IPS-20b (cell line): Measurements from ENCODE around the gene TTLL13.
"Not testable (repeated sequence)": the region's sequence is repeated elsewhere in the genome, so short reads cannot be mapped to it uniquely, and the experiment has no call there.

Experiments used
- H3K27ac ChIP-seq: one replicate; pipeline ENCODE4 v1.5.1; 2013; ENCODE audit warnings: low read length
- H3K27me3 ChIP-seq: 2 replicates; pipeline ENCODE4 v1.6.1; 2013; ENCODE audit warnings: mild to moderate bottlenecking, low read length, inconsistent platforms; ENCODE audit not compliant: insufficient read depth
- H3K36me3 ChIP-seq: 2 replicates; pipeline ENCODE4 v1.6.1; 2013; ENCODE audit warnings: low read depth, mild to moderate bottlenecking, inconsistent platforms, low read length, moderate library complexity; ENCODE audit not compliant: insufficient read depth
- H3K4me1 ChIP-seq: 2 replicates; pipeline ENCODE4 v1.6.1; 2013; ENCODE audit warnings: mild to moderate bottlenecking, control low read depth, inconsistent platforms, low read length, moderate library complexity; ENCODE audit not compliant: insufficient read depth
- H3K4me3 ChIP-seq: 2 replicates; pipeline ENCODE4 v1.5.1; 2013; ENCODE audit warnings: mild to moderate bottlenecking, low read length, inconsistent platforms
- H3K9ac ChIP-seq: 2 replicates; pipeline ENCODE4 v1.6.1; 2013; ENCODE audit warnings: low read depth, mild to moderate bottlenecking, inconsistent platforms, low read length, moderate library complexity
- H3K9me3 ChIP-seq: 2 replicates; pipeline ENCODE4 v1.6.1; 2013; ENCODE audit warnings: mild to moderate bottlenecking, low read depth, low read length, inconsistent platforms; ENCODE audit not compliant: insufficient read depth

The TTLL13 gene

DNA sequence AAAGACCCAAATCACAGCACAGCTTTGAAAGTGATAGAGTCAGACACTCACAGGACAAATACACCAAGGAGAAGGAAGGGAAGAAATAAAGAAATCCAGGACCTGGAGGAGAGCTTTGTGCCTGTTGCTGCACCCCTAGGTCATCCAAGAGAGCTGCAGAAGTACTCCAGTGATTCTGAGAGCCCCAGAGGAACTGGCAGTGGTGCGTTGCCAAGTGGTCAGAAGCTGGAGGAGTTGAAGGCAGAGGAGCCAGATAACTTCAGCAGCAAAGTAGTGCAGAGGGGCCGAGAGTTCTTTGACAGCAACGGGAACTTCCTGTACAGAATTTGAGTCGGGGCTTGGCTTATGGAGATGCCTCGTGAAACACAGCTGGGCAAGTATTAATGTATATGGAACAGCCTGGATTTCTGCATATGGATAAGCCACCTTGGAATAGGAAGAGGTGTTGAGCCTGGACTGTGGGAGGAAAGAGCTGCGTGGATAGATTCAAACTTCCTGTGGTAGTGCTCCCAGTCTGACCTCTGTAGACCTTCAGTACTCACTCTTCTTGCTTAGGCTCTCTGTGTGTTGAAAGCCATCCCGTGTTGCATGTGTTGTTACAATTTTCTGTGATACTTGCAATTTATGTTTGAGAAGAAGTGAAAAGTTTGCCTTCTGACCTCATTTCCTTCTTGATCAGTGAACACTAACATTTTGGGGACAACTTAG is 22.3 kb downstream of the TTLL13 start:
- Histone ChIP-seq H3K4me3 (no peak overlapping the region), H3K9ac (no peak overlapping the region), H3K9me3 (no peaks in the 10 kb centered on the region), H3K36me3 (peaks cover 66% of the 10 kb centered on the region), H3K27me3 (no peaks in the 10 kb centered on the region), H3K27ac (no peak overlapping the region), H3K4me1 (peaks cover 4% of the 10 kb centered on the region; the same call in 1 of the 2 replicates)

DNA sequence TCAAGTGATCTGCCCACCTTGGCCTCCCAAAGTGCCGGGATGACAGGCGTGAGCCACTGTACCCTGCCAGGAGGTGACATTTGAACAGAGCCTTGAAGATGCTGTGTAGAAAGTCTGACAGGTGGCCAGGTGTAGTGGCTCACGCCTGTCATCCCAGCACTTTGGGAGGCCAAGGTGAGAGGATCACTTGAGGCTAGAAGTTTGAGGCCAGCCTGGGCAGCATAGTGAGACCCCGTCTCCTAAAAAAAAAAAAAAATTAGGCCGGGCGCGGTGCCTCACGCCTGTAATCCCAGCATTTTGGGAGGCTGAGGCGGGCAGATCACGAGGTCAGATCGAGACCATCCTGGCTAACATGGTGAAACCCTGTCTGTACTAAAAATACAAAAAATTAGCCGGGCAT is 29.1 kb downstream of the TTLL13 start:
- H3K9ac ChIP-seq, H3K27ac ChIP-seq, H3K27me3 ChIP-seq, H3K4me3 ChIP-seq, H3K9me3 ChIP-seq, H3K4me1 ChIP-seq, H3K36me3 ChIP-seq: not testable (repeated sequence)

DNA sequence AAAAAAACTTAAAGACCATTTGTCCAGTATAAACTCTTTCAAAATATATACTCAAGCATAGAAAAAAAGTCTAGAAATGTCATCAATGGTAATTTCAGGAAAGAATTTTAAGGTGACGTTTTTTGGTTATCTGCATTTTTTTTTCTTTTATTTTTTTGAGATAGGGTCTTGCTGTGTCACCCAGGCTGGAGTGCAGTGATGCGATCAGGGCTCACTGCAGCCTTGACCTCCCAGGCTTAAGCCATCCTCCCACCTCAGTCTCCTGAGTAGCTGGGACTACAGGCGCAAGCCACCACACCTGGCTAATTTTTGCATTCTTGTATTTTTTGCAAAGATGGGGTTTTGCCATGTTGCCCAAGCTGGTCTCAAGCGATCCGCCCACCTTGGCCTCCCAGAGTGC is 31.4 kb downstream of the TTLL13 start:
- H3K36me3 ChIP-seq, H3K9ac ChIP-seq, H3K27ac ChIP-seq, H3K27me3 ChIP-seq, H3K9me3 ChIP-seq, H3K4me3 ChIP-seq, H3K4me1 ChIP-seq: not testable (repeated sequence)

DNA sequence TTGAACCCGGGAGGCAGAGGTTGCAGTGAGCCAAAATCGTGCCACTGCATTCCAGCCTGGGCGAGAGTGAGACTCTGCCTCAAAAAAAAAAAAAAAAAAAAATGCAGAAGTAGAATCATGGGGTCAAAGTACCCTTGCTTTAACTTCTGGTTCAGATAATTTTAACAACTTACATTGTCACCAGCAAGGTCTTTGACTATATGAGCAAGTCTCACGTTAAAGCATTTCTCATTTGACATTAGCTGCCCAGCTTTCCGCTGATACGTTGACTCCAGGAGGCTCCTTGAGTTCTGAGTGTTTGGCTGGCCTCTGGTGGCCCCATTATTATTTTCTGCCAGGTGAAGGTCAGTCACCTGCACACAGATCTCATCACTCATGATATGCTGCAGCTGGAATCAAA is 32.3 kb downstream of the TTLL13 start:
- H3K36me3 ChIP-seq, H3K9ac ChIP-seq, H3K9me3 ChIP-seq, H3K27ac ChIP-seq, H3K4me3 ChIP-seq, H3K4me1 ChIP-seq, H3K27me3 ChIP-seq: not testable (repeated sequence)

DNA sequence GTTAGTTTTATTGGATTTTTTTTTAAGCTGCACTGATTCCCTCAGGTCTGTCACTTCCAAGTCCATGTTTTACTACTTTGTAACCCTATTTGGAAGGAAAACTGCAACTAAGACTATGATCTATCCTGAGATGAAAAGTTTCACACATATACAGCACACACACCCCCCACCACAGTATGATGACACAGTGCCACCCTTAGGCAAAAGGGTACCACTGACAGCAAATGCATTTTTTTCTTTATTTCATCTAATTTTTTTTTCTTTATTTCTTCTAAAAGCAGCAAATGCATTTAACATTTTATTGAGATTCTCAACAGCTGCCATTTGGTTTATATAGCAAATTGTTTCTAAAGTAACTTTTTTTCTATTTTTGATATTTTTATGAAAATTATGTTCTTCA is 37.3 kb downstream of the TTLL13 start:
- no peak overlapping the region for H3K9ac ChIP-seq
- H3K4me3 ChIP-seq = no peak overlapping the region
- no peak overlapping the region for H3K27ac ChIP-seq
- no peaks in the 10 kb centered on the region for H3K9me3 ChIP-seq
- no peaks in the 10 kb centered on the region for H3K36me3 ChIP-seq
- no peaks in the 10 kb centered on the region for H3K4me1 ChIP-seq
- no peaks in the 10 kb centered on the region for H3K27me3 ChIP-seq

DNA sequence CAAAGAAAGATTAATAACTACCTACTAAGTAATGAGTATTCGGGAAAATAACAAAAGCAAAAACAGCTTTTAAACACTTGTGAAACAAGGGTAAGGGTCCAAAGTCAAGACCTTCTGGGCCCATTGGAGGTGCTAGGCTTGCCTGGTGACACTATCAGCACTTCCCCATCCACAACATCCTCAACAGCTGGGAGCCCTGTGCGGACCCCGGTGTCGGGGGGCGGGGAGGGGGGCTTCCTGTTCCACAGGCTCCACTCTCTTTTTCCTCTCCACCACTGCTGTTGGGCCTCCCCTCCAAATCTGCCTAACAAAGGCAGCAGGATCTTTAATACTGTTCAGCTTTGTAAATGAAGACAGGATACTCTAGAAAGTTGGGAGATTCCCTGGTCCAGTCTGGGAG is 37.7 kb downstream of the TTLL13 start:
- Histone ChIP-seq H3K4me1 (no peaks in the 10 kb centered on the region), H3K27me3 (no peaks in the 10 kb centered on the region), H3K36me3 (no peaks in the 10 kb centered on the region), H3K9me3 (no peaks in the 10 kb centered on the region), H3K4me3 (no peak overlapping the region), H3K27ac (peak overlapping the region; percentile 8), H3K9ac (0 out of 2 replicates have a peak overlapping the region, but pooled peaks have one; percentile 15)

DNA sequence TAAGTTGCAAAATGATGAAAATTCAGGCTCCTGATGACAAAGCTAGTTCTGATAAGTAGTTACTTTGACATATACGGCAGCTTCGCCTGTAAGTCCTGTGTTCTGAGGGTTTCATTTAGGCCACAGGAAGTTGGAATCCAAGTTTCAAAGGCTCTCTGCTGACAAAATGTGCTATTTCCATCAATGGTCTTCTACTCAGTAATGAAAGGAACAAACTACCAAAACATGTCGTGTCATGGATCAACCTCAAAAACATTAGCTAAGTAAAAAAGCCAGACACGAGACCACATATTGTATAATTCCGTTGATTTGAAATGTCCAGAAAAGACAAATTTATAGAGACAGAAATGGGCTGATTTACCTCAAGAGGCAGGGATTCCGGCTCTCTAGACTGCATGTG is 38.6 kb downstream of the TTLL13 start:
- Histone ChIP-seq H3K4me1 (no peaks in the 10 kb centered on the region), H3K27ac (peak overlapping the region; percentile 8), H3K9me3 (no peaks in the 10 kb centered on the region), H3K27me3 (no peaks in the 10 kb centered on the region), H3K36me3 (no peaks in the 10 kb centered on the region), H3K9ac (no peak overlapping the region), H3K4me3 (no peak overlapping the region)

DNA sequence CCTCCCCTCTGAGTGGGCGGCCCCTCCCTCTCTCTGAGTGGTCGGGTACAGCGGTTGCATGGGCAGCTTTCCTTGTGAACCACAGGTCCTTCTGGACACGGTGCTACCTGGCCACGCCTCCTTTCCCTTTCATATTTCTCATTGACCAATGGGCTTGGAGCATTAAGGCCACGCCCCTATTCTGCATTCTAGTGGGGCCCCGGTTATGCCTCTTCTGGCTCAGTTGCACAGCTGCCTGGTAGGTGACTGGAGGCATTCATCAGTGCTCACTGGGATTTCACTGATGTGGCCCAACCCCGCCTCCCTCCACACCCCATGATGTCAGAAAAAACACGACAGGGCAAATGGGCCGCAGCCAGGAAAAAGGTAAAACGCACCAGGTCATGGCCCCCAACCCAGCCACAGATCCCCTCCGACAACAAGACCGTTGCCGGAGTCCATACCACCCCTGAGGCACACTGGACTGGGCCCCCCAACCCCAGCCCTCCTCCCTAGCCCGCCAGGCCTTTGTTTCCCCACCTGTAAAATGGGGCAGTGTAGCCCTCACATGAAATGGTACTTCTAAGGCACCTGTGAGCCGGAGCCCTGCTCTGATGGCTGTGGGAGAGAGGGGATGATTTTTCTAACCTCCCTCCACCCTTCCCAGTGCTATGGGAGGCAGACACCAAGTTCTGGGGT is 42.5 kb downstream of the TTLL13 start:
- Histone ChIP-seq H3K9ac (no peak overlapping the region), H3K4me1 (no peaks in the 10 kb centered on the region; the same call in 1 of the 2 replicates), H3K27ac (no peak overlapping the region), H3K36me3 (no peaks in the 10 kb centered on the region), H3K4me3 (no peak overlapping the region), H3K27me3 (no peaks in the 10 kb centered on the region), H3K9me3 (no peaks in the 10 kb centered on the region)

DNA sequence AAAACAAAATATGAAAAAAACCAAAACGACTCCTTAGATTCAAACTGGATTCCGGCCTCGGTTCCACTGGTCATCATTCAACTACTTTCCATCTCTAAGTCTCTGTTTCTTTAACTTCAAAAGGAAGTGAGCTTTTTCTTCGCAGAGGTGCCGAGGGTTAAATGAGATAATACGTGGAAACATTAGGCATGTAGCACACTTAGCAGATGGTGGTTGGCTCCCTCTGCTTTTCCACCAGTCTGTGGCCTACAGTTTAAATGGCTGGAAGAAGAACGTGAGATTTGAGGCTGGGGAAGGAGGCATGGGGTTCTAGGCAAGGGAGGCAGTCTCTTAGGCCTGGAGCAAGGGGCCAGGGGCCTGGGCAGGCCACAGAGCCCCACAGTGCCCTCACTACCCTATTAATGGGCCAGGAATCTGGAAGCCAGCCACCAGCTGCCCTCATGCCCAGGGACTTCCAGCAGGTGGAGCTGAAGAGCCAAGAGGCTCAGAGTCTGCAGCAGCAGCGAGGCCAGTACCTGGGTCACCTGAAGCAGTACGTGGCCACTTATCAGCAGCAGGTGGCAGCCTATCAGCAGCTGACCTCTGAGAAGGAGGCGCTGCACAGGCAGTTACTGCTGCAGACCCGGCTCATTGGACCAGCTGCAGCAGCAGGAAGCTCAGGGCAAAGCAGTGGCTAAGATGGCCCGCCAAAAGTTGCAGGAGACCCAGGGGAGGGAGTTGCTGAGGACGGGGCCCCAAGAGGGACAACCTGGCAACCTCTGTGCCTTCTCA is 43.9 kb downstream of the TTLL13 start:
- not testable (repeated sequence) for H3K4me3 ChIP-seq, H3K27ac ChIP-seq, H3K9me3 ChIP-seq, H3K4me1 ChIP-seq, H3K36me3 ChIP-seq, H3K27me3 ChIP-seq
- peak overlapping the region; percentile 45; the same call in 1 of the 2 replicates for H3K9ac ChIP-seq

DNA sequence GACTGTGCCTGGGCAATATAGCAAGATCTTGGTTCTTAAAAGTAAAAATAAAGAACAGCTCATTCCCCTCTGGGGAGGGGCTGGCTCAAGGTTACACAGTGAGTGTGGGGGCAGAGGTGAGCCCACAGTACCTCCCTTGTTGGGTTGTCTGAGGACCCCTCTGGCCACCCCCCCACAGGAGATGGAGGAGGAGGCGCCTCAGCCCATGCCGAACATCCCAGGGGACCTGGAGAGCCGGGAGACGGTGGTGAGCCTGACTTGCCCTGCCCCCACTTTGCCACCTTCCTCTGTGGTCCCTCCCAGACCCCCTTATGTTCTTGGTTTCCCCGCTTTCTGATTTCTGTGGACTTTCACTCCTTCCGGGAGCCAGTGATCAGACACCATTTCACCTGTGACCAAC is 44.8 kb downstream of the TTLL13 start:
- H3K4me3 ChIP-seq = no peak overlapping the region
- H3K9me3 ChIP-seq = no peaks in the 10 kb centered on the region
- no peaks in the 10 kb centered on the region for H3K27me3 ChIP-seq
- no peaks in the 10 kb centered on the region for H3K36me3 ChIP-seq
- no peaks in the 10 kb centered on the region; the same call in 1 of the 2 replicates for H3K4me1 ChIP-seq
- H3K27ac ChIP-seq = no peak overlapping the region
- H3K9ac ChIP-seq = no peak overlapping the region; the same call in 1 of the 2 replicates

DNA sequence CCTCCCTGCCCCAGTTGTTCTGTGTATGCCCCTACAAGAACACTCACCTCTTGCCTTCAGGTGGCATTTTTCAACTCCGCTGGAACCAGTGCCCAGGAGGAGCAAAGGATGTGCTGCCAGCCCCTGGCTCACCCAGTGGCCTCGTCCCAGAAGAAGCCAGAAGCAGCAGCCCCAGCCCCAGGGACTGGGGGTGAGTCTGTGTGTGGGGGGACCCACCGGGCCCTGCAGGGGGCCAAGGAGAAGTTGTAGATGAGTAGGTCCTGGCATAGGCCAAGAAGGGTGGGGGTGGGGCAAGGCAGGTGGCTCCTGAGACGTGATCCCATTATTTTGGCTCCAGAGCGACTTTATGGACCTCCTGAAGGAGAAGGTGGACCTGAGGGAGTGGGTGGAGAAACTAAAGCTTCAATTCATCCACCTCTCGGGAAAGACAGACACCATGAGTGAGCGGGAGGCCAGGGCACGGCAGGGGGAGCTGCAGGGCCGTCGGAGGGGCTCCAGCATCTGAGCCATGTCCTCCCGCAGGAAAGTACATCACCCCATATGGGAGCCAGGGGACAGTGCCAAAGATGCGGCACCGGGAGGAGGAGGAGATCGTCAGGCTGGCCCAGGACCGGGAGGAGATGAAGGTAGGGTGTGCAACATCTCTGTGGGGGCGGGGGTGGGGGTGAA is 45.4 kb downstream of the TTLL13 start:
- no peak overlapping the region for H3K27ac ChIP-seq
- H3K4me1 ChIP-seq = no peaks in the 10 kb centered on the region; the same call in 1 of the 2 replicates
- H3K9ac ChIP-seq = no peak overlapping the region
- no peaks in the 10 kb centered on the region for H3K9me3 ChIP-seq
- no peak overlapping the region for H3K4me3 ChIP-seq
- no peaks in the 10 kb centered on the region for H3K27me3 ChIP-seq
- no peaks in the 10 kb centered on the region for H3K36me3 ChIP-seq
